Measurements from ENCODE around the gene CSNK1D. TPM values are rescaled to one million over a fixed set of nuclear protein-coding genes. Genes with fewer than 3 reads are reported as not detected.

Gene CSNK1D
- total RNA-seq, 1 experiment from 2014 or later = 137 TPM

DNA sequence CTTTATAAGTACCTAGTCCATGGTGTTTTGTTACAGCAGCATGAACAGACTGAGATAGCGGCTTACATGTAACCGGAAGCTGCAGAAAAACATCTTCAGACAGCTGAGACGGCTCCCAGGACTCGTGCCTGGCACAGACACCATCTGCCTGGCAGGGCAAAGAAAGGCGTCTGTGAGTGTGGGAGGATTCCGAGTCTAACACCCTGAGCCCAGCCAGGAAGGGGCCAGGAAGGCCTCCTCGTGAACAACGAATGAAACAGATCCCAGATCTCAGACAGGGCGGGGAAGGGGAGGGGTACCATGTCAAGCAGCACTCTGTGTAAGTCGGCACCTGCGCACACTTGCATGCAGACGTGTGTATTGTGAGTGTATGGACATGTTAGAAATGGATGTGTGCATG is 4.4 kb upstream of the CSNK1D start:
- Mint-ChIP-seq H3K36me3 (ENCODE audit: insufficient read depth in 1 of 3, low read depth in 3 of 3) (no peaks in the 10 kb centered on the region), H3K4me1 (peaks cover 18 to 35% of the 10 kb centered on the region in 2 experiments), H3K4me3 (no peak overlapping the region), H3K27ac (no peak overlapping the region), H3K27me3 (ENCODE audit: low read depth) (peaks cover 25% of the 10 kb centered on the region), H3K9me3 (peaks cover 0 to 5% of the 10 kb centered on the region in 2 experiments; a peak in 3 of 5 replicates)
- H3K23me2 ChIP-seq (ENCODE audit: insufficient read length, low read depth, low read length, poor library complexity, severe bottlenecking) = no peaks in the 10 kb centered on the region
- H3K79me1 ChIP-seq (ENCODE audit: insufficient read depth, low read depth, low read length, poor library complexity, severe bottlenecking) = no peaks in the 10 kb centered on the region
- no peak overlapping the region for H3T11ph ChIP-seq (ENCODE audit: low read length)
- TF ChIP-seq, protein P1, sequence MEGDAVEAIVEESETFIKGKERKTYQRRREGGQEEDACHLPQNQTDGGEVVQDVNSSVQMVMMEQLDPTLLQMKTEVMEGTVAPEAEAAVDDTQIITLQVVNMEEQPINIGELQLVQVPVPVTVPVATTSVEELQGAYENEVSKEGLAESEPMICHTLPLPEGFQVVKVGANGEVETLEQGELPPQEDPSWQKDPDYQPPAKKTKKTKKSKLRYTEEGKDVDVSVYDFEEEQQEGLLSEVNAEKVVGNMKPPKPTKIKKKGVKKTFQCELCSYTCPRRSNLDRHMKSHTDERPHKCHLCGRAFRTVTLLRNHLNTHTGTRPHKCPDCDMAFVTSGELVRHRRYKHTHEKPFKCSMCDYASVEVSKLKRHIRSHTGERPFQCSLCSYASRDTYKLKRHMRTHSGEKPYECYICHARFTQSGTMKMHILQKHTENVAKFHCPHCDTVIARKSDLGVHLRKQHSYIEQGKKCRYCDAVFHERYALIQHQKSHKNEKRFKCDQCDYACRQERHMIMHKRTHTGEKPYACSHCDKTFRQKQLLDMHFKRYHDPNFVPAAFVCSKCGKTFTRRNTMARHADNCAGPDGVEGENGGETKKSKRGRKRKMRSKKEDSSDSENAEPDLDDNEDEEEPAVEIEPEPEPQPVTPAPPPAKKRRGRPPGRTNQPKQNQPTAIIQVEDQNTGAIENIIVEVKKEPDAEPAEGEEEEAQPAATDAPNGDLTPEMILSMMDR (conservative IDR thresholded peaks at IDR 0.05) = no peak
- H3K4ac ChIP-seq (ENCODE audit: low read depth, low read length) = no peak overlapping the region
- H2BK15ac ChIP-seq (ENCODE audit: low read depth, low read length) = no peak overlapping the region
- no peak overlapping the region for H3K14ac ChIP-seq (ENCODE audit: insufficient read depth, low read length)
- no peak overlapping the region for H3K4me2 ChIP-seq (ENCODE audit: insufficient read depth, insufficient read length, low read length)
- no peak overlapping the region for H4K5ac ChIP-seq (ENCODE audit: insufficient read length, low read depth, low read length)
- H3K4me1 ChIP-seq (ENCODE audit: insufficient read depth, low read length) = peaks cover 3% of the 10 kb centered on the region; the same call in 1 of the 2 replicates
- no peak overlapping the region for H3K9ac ChIP-seq (ENCODE audit: extremely low read depth, insufficient read length, low read length)
- H3K23ac ChIP-seq (ENCODE audit: insufficient read length, low read depth, low read length) = no peak overlapping the region
- no peak overlapping the region for H2AFZ ChIP-seq (ENCODE audit: low read length)
- H2BK12ac ChIP-seq (ENCODE audit: insufficient read length, low read depth, low read length) = no peak overlapping the region
- H2BK120ac ChIP-seq (ENCODE audit: low read depth, low read length, poor library complexity, severe bottlenecking) = no peak overlapping the region
- no peaks in the 10 kb centered on the region for H3K9me3 ChIP-seq (ENCODE audit: control insufficient read depth, low read depth, low read length)
- WGBS (ENCODE audit: extremely low coverage, insufficient read length, low lambda C conversion rate) = no CpG with 5 or more reads among the region's 12 CpGs
- H4K91ac ChIP-seq (ENCODE audit: insufficient read length, low read depth, low read length) = no peak overlapping the region
- H3K27me3 ChIP-seq (ENCODE audit: insufficient read depth, low read length) = no peaks in the 10 kb centered on the region
- H3K27ac ChIP-seq (ENCODE audit: insufficient read length, low read depth, low read length) = no peak overlapping the region
- H2BK5ac ChIP-seq (ENCODE audit: insufficient read length, low read length) = no peak overlapping the region
- H2BK20ac ChIP-seq (ENCODE audit: low read depth, low read length, poor library complexity, severe bottlenecking) = no peak overlapping the region
- no peak for DNase-seq
- H3K79me2 ChIP-seq (ENCODE audit: insufficient read depth, low read length) = no peaks in the 10 kb centered on the region
- H3K56ac ChIP-seq (ENCODE audit: insufficient read length, low read depth, low read length) = no peak overlapping the region
- H4K20me1 ChIP-seq (ENCODE audit: control insufficient read depth, insufficient read depth, insufficient read length) = peaks cover 4% of the 10 kb centered on the region
- no peak overlapping the region for H4K8ac ChIP-seq (replicated peaks; ENCODE audit: insufficient read length, low read depth, low read length)
- no peak overlapping the region for H2AK5ac ChIP-seq (ENCODE audit: insufficient read length, low read length)
- H3K18ac ChIP-seq (ENCODE audit: insufficient read length, low read depth, low read length) = no peak overlapping the region

Measured in H9 (cell line).